NCI-H524 treated with DMSO at 0.1 percent for 48 hours (cell line): ENCODE results near the gene UBXN7.
"Not testable (repeated sequence)": the region's sequence is repeated elsewhere in the genome, so short reads cannot be mapped to it uniquely, and the experiment has no call there.

Experiments
- DNase-seq: peaks from one replicate; lab custom pipeline; 2025; lab: John Stamatoyannopoulos, UW

UBXN7 gene

DNA sequence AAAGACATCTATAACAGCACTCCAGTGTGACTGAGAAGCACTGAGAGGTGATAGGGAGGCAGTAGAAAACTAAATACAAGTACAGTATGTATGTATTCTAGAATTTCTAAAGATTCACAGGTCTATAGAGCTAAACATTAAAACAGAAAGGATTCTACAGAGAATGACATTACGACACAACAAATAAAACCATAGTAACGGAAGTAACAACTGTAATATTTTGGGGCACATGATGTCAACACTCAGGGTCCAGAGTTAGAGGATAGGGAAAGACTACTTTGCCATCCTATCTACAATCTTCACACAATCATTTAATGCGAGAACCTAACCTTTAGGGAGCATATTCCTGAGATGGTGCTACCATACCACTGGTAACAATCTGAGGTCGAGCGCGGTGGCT lies 13.6 kb downstream of the UBXN7 start:
- no peak for DNase-seq

DNA sequence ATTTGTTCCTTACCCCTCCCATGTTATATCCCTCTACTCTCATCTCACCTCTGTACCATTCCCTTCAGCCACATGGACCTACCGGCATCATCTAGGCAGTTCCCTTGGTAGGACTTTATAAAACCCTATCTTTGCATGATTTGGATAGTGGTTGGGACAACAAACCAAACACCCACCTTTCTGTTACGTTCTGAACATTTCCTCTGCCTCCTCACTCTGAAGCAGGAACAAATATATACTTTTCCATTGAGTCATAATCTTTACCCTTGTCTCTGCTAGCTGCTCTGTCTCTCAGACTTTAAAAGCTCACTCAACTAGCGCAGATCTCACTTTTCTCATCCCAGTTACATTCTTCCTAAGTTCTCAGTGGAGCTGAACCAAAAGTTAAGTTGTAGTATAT lies 17.8 kb downstream of the UBXN7 start:
- DNase-seq: no peak

DNA sequence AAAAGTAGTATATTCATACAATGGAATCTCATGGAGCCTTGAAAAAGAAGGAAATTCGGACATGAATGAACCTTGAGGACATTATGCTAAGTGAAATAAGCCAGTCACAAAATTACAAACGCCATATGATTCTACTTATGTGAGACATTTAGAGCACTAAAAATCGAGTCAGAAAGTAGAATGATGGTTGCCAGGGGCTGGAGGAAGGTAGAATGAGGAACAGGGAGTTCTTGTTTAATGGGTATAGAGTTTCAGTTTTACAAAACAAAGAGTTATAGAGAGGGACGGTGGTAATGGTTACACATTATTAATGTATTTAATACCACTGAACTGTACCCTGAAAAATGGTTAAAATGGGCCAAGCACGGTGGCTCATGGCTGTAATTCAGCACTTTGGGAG lies 19.5 kb downstream of the UBXN7 start:
- DNase-seq: no peak

DNA sequence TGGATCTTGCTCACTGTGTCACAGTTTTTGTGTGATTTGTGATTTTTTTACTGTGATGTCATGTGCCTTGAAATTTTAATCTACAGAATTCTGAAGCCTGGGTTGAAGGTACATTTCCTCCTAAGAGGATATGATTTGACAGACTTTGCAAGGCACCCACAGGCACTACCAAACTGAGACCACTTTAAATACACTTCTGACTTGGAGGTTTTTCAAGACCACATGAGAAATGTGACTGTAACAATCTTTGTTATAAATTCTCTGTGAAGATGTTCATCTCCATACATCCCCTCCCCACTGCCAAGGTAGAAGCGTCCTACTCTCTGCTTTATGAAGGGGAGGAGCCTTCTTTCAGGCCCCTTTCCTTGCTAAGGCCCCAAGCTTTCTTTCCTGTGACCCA lies 22.8 kb downstream of the UBXN7 start:
- DNase-seq: no peak

DNA sequence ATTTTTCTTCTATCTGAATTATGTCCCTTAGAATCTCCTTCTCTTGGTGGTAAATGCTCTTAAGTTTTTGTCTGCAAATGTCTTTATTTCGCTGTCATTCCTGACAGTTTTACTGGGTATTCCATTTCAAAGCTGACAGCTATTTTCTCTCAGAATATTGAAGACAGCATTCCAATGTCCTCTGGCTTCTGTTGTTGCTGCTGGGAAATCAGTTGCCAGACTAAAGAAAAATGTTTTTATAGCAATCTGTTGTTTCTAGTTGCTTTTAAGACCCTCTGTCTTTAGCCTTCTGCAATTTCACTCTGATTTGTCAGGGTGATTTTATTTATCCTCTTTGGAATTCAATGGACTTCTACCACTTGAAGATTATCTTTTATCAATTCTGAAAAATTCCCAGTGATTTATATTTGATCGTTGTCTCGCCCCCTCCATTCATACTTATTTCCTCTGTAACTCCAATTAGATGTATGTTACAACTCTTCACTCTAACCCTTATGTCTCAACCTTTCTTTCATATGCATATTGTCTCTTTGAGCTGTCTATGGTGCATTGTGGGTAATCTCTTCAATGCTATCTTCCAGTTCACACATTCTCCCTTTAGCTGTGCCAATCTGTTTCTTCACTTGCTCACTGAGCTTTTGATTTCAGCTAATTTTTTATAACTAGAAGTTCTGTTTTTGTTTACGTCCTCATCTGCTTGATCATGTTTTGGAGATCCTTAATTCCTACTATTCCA lies 23.5 kb downstream of the UBXN7 start:
- DNase-seq: no peak

DNA sequence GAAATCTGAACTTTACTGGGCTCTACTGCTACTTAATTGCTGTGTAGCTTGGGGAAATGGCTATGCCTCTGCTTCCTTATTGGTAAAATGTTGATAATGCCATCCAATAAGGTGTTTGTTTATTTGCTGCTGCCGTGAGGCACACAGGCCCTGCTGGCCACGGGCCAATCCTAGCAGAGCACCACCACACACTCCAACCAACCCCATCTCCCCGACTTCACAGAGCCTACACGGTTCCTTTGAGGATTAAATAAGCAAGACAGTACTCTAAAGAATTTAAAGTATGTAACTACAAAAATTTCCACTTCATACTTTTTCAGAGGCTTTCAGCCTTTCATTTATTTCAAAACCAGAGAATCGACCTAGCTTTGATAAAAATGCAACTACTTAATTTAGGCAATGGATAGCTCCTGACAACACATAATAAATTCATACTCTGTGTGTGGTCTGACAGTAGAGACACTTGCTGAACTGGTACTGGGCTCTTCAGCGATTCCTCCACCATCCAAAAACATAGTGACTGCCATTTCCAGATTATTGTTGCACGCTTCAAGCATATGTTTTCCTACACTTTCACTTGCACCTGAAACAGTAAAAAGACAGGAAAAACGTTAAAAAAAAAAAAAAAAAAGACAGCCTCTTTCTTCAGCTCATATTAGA lies 25.3 kb downstream of the UBXN7 start:
- DNase-seq: no peak

DNA sequence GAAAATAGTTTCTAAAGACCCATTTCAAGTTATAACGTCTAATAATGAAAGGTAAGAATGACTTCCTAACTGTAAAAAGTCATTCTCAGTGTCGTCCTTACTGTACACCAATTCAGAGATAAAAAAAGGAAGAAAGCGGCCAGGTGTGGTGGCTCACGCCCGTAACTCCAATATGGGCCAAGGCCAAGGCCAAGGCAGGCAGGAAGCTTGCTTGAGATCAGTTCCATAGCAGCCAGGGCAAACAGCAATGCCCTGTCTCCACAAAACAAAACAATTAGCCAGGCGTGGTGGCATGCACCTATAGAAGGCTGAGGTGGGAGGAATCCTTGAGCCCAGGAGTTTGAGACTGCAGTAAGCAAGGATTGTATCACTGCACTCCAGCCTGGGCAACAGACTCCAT lies 31.9 kb downstream of the UBXN7 start:
- DNase-seq: no peak

DNA sequence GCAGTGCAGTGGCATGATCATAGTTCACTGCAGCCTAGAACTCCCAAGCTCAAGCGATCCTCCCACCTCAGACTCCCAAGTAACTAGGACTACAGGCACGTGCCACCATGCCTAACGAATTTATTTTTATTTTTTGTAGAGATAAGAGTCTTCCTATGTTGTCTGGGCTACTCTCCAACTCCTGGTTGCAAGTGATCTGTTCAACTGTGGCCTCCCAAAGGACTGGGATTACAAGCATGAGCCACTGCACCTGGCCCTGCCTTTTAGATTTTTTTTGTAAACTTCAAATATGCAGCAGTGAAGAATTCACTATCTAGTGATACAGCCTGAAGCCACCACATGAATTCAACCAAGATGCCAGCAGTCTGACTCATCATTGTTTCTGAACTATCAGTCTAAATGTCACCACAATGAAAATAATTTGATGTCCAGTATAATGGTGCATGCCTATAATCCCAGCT lies 32.7 kb downstream of the UBXN7 start:
- DNase-seq: no peak

DNA sequence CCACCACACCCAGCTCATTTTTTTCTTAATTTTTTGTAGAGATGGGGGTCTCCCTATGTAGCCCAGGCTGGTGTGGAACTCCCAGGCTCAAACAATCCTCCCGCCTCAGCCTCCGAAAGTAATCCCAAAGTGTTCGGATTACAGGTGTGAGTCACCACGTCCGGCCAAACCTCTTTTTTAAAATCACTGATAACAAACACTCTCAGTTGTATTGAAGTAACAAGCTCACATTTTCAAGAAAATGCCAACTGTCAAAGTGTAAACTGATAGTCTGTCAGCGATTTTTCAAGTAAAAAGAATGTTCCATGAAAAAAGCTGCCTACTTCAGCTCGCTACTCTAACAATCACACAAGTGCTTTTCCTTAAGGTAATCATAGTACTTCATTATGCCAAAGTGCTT lies 33.4 kb downstream of the UBXN7 start:
- no peak for DNase-seq

DNA sequence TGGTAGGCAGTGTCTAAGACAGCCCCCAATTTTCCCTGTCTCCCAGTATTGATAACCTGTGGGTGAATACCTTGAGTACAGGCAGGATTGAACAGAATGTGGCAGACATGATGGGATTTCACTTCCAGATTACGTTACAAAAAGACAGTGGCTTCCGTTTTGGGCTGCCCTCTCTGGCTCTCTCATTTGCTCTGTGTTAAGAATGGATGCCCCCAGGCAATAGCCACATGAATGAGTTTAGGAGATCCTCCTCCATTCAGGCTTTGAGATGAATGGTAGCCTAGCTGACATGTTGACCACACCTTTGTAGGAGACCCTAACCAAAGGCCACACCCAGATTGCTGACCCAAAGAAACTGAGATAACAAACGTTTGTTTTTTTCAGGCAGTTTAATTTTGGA lies 34.3 kb downstream of the UBXN7 start:
- DNase-seq: no peak

DNA sequence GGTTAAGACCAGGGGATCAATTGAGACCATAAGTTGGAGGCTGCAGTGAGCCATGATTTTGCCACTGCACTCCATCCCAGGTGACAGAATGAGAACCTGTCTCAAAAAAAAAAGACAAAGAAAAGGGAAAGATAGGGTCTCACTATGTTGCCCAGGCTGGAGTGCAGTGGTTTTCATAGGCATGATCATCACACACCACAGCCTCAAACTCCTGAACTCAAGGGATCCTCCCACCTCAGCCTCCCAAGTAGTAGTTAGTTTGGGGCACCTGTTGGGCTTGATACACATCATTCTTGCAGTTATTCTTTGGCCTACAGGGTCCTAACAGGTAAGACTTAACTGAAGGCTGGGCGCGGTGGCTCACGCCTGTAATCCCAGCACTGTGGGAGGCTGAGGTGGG lies 42.1 kb downstream of the UBXN7 start:
- no peak for DNase-seq

DNA sequence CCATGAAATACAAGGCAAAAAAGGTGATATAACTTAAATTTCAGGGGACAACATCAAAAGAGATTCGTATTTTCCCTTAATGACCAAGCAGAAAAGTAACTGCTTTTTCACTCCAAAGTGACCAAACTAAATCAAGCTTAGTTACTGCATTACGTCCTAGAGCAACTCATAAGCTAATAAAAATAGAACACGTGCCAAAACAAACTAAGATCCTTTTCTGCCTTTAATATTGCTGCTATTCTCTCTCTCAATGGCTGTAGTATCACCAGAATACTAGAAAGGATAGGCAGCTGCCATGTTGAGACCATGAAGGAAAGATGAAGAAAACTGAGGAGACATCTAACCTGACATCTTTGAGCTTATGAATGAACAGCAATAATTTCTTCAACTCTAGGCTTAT lies 43.3 kb downstream of the UBXN7 start:
- DNase-seq: no peak

DNA sequence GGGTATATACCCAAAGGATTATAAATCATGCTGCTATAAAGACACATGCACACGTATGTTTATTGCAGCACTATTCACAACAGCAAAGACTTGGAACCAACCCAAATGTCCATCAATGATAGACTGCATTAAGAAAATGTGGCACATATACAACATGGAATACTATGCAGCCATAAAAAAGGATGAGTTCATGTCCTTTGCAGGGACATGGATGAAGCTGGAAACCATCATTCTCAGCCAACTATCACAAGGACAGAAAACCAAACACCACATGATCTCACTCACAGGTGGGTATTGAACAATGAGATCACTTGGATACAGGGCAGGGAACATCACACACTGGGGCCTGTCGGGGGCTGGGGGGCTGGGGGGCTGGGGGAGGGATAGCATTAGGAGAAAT lies 44.3 kb downstream of the UBXN7 start:
- not testable (repeated sequence) for DNase-seq

DNA sequence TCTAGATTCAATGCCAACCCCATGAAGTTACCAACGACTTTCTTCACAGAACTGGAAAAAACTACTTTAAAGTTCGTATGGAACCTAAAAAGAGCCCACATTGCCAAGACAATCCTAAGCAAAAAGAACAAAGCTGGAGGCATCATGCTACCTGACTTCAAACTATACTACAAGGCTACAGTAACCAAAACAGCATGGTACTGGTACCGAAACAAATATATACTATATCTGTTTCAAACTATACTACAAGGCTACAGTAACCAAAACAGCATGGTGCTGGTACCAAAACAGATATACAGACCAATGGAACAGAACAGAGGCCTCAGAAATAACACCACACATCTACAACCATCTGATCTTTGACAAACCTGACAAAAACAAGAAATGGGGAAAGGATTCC lies 45.4 kb downstream of the UBXN7 start:
- not testable (repeated sequence) for DNase-seq

DNA sequence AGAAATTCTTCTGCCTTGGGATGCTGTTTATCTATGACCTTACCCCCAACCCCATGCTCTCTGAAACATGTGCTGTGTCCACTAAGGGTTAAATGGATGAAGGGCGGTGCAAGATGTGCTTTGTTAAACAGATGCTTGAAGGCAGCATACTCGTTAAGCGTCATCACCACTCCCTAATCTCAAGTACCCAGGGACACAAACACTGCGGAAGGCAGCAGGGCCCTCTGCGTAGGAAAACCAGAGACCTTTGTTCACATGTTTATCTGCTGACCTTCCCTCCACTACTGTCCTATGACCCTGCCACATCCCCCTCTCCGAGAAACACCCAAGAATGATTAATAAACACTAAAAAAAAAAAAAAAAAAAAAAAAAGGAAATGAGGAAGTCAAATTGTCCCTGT lies 46.2 kb downstream of the UBXN7 start:
- DNase-seq: not testable (repeated sequence)

DNA sequence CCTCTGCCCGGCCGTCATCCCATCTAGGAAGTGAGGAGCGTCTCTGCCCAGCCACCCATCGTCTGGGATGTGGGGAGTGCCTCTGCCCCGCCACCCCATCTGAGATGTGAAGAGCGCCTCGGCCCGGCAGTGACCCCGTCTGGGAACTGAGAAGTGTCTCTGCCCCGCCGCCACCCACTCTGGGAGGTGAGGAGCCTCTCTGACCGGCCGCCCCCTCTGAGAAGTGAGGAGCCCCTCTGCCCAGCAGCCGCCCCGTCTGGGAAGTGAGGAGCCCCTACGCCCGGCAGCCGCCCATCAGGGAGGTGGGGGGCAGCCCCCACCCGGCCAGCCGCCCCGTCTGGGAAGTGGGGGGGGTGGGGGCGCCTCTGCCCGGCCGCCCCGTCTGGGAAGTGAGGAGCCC lies 46.8 kb downstream of the UBXN7 start:
- not testable (repeated sequence) for DNase-seq

DNA sequence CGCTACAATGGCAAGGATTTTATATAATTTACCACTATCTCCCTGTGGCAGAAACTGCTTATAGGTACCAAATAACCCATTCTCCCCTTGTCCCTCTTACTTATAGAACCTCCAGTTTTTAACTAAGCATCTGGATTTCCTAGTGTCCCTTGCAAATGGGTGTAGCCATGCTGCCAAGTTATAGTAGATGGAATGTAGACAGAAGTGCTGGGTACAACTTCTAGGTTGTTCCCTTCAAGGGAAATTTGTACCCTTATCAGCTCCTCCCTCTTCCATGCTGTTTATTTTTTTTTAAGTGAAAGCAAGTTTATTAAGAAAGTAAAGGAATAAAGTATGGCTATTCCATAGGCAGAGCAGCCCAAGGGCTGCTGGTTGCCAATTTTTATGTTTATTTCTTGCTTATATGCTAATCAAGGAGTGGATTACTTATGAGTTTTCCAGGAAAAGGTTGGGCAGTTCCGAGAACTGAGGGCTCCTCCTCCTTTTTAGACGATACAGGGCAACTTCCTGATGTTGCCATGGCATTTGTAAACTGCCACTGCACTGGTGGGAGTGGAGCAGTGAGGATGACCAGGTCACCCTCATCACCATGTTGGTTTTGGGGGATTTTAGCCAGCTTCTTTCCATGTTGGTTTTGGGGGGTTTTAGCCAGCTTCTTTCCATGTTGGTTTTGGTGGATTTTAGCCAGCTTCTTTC lies 53.9 kb downstream of the UBXN7 start:
- no peak for DNase-seq

DNA sequence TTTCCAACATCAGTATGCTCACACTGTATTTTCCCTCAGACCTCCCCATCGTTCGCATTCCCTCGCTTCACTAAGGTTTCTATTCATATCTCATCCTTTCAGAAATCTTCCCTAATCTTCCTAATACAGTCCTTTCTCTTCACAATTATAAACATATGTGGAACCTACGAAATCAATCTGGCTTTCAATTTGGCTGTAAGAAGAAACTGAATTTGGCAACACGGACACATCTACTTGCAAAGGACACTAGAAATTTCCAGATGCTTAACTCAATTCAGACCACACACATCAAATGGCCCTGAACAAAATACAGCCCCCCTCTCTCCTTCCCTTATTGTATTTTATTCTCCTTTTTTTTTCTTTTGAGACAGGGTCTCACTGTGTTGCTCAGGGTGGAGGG lies 54.9 kb downstream of the UBXN7 start:
- no peak for DNase-seq

DNA sequence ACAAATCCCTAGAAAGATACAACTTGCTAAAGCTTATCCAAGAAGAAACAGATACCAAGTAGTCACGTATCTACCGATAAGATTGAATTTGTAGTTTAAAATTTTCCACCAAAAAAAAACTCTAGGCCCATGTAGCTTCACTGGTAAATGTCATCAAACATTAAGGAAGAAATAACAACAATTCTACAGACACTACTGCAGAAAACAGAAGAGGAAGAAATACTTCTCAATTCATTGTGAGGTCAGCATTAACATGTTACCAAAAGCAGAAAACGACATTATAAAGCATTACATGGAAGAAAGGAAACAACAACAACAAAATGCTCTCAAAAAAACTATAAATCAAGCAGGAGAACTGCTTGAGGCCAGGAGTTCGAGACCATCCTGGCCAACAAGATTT lies 66.5 kb downstream of the UBXN7 start:
- DNase-seq: no peak

DNA sequence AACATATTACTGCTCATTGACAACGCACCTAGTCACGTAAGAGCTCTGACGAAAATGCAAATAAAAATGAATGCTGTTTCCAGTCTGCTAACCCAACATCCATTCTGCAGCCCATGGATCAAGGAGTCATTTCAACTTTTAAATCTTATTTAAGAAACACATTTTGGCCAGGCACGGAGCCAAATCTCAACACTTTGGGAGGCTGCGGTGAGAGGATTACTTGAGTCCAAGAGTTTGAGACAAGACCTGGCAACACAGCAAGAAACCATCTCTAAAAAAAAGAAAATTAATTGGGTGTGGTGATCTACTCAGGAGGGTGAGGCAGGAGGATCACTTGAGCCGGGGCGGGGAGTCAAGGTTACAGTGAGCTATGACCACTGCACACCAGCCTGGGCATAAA lies 71.6 kb downstream of the UBXN7 start:
- DNase-seq: no peak

DNA sequence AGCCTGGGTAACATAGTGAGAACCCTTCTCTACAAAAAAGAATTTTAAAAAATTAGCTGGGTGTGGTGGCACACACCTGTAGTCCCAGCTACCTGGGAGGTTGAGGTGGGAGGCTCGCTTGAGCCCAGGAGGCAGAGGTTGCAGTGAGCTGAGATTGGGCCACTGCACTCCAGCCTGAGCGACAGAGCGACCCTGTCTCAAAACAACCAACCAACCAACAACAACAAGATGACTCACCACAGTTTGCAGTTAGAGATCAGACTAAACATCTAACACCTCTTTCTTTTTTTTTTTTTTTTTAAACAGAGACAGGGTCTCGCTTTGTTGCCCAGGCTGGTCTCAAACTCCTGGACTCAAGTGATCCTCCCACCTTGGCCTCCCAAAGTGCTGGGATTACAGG lies 73.7 kb downstream of the UBXN7 start:
- DNase-seq: not testable (repeated sequence)

DNA sequence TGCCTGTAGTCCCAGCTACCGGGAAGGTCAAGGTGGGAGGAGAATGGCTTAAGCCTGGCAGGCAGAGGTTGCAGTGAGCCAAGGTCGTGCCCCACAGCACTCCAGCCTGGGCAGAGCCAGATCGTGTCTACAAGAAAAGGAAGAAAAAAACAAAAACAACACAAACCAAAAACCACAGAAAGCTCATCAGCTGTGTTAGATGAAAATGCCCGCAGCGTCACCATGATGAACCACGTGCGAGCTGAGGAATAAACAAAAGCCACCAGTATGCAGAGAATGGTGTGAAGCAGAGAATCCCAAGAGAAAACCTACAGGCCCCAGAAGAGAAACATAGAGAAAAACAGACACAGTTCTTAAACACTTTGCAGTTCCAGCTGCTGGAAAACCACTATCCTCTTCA lies 74.3 kb downstream of the UBXN7 start:
- DNase-seq: no peak

DNA sequence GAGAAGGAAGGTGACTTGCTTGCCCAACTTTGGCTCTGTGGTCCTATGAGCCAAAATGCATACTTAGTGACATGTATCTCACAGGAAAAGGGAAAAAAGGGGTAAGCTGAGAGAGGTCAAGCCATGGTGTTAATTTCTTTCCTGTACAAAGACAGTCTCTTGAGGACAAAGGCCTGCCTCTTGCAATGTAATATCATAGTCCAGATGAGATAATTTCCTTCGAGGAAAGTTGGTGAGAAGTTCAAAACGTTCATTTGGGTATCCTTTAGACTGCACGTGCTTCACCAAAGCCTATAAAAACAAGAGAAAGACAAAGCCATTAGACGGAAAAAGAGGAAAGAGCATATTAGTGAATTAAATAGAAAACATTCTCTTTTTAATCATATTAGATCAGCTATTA lies 75.7 kb downstream of the UBXN7 start:
- DNase-seq: no peak
